ENCODE results near the gene ANXA6. TPM values are rescaled to one million over a fixed set of nuclear protein-coding genes. Genes with fewer than 3 reads are reported as not detected.

Gene ANXA6
- total RNA-seq, 1 experiment from 2014 or later = 98.7 TPM

DNA sequence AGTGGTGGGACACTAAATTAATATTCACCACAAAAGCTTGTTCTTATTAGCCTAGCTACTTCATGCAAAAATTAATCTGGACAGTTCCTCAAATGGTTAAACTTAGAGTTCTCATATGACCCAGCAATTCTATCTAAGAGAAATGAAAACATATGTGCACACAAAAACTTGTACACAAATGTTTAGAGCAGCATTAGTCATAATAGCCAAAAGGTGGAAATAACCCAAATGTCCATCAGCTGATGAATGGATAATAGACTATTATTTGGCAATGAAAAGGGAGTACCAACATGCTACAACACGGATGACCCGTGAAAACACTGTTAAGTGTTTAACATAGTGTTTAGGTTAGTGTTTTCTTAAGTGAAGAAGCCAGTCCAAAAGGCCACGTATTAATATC is 43.9 kb downstream of the ANXA6 start:
- Mint-ChIP-seq H3K4me1 (peaks cover 2 to 3% of the 10 kb centered on the region in 2 experiments; a peak in 1 of 4 replicates), H3K27me3 (ENCODE audit: low read depth) (no peaks in the 10 kb centered on the region), H3K27ac (no peak overlapping the region), H3K4me3 (no peak overlapping the region), H3K36me3 (ENCODE audit: insufficient read depth in 1 of 3, low read depth in 3 of 3) (peaks cover 2 to 32% (median 21%) of the 10 kb centered on the region in 3 experiments; a peak in 5 of 7 replicates), H3K9me3 (no peaks in the 10 kb centered on the region)
- Histone ChIP-seq H3K9me3 (ENCODE audit: control insufficient read depth, low read depth, low read length) (no peaks in the 10 kb centered on the region), H4K8ac (replicated peaks; ENCODE audit: insufficient read length, low read depth, low read length) (no peak overlapping the region), H3K23ac (ENCODE audit: insufficient read length, low read depth, low read length) (no peak overlapping the region), H2AFZ (ENCODE audit: low read length) (no peak overlapping the region), H3K27me3 (ENCODE audit: insufficient read depth, low read length) (no peaks in the 10 kb centered on the region), H3K4ac (ENCODE audit: low read depth, low read length) (no peak overlapping the region), H4K91ac (ENCODE audit: insufficient read length, low read depth, low read length) (no peak overlapping the region), H3K9ac (ENCODE audit: extremely low read depth, insufficient read length, low read length) (no peak overlapping the region), H3K27ac (ENCODE audit: insufficient read length, low read depth, low read length) (no peak overlapping the region), H3K79me1 (ENCODE audit: insufficient read depth, low read depth, low read length, poor library complexity, severe bottlenecking) (no peaks in the 10 kb centered on the region), H3K23me2 (ENCODE audit: insufficient read length, low read depth, low read length, poor library complexity, severe bottlenecking) (no peaks in the 10 kb centered on the region), H2BK15ac (ENCODE audit: low read depth, low read length) (no peak overlapping the region), H3K14ac (ENCODE audit: insufficient read depth, low read length) (no peak overlapping the region), H3T11ph (ENCODE audit: low read length) (no peak overlapping the region), H3K4me1 (ENCODE audit: insufficient read depth, low read length) (no peaks in the 10 kb centered on the region), H3K4me2 (ENCODE audit: insufficient read depth, insufficient read length, low read length) (no peak overlapping the region), H2BK20ac (ENCODE audit: low read depth, low read length, poor library complexity, severe bottlenecking) (no peak overlapping the region), H4K20me1 (ENCODE audit: control insufficient read depth, insufficient read depth, insufficient read length) (no peaks in the 10 kb centered on the region), H2BK12ac (ENCODE audit: insufficient read length, low read depth, low read length) (no peak overlapping the region), H2BK5ac (ENCODE audit: insufficient read length, low read length) (no peak overlapping the region), H3K56ac (ENCODE audit: insufficient read length, low read depth, low read length) (no peak overlapping the region), H4K5ac (ENCODE audit: insufficient read length, low read depth, low read length) (no peak overlapping the region), H3K79me2 (ENCODE audit: insufficient read depth, low read length) (no peaks in the 10 kb centered on the region), H3K18ac (ENCODE audit: insufficient read length, low read depth, low read length) (no peak overlapping the region), H2AK5ac (ENCODE audit: insufficient read length, low read length) (no peak overlapping the region), H2BK120ac (ENCODE audit: low read depth, low read length, poor library complexity, severe bottlenecking) (no peak overlapping the region)
- TF ChIP-seq, protein P1, sequence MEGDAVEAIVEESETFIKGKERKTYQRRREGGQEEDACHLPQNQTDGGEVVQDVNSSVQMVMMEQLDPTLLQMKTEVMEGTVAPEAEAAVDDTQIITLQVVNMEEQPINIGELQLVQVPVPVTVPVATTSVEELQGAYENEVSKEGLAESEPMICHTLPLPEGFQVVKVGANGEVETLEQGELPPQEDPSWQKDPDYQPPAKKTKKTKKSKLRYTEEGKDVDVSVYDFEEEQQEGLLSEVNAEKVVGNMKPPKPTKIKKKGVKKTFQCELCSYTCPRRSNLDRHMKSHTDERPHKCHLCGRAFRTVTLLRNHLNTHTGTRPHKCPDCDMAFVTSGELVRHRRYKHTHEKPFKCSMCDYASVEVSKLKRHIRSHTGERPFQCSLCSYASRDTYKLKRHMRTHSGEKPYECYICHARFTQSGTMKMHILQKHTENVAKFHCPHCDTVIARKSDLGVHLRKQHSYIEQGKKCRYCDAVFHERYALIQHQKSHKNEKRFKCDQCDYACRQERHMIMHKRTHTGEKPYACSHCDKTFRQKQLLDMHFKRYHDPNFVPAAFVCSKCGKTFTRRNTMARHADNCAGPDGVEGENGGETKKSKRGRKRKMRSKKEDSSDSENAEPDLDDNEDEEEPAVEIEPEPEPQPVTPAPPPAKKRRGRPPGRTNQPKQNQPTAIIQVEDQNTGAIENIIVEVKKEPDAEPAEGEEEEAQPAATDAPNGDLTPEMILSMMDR (conservative IDR thresholded peaks at IDR 0.05) = no peak
- DNase-seq = no peak
- WGBS (ENCODE audit: extremely low coverage, insufficient read length, low lambda C conversion rate) = no CpG with 5 or more reads among the region's 3 CpGs
